SJCRH30 (cell line): ENCODE measurements around the gene NEDD4L. TPM values are rescaled to one million over a fixed set of nuclear protein-coding genes. Genes with fewer than 3 reads are reported as not detected.
"Not testable (repeated sequence)": the region's sequence is repeated elsewhere in the genome, so short reads cannot be mapped to it uniquely, and the experiment has no call there.

Experiments used
- DNase-seq, 2 experiments: peaks; one replicate each; pipeline ENCODE4 v3.0.0-alpha.2; 2015 to 2020
- H3K27ac ChIP-seq: fragments of 250-450 bp; sonication (Bioruptor Pico); 2 replicates; pipeline ENCODE4 v1.5.1; 2020; ENCODE audit warnings: mild to moderate bottlenecking, moderate library complexity
- H3K27me3 ChIP-seq: fragments of 250-450 bp; sonication (Bioruptor Pico); 2 replicates; pipeline ENCODE4 v1.5.1; 2020; ENCODE audit warnings: mild to moderate bottlenecking, moderate library complexity
- H3K36me3 ChIP-seq: fragments of 250-450 bp; sonication (Bioruptor Pico); 2 replicates; pipeline ENCODE4 v1.5.1; 2020; ENCODE audit warnings: mild to moderate bottlenecking, moderate library complexity
- H3K4me1 ChIP-seq: fragments of 250-450 bp; sonication (Bioruptor Pico); 2 replicates; pipeline ENCODE4 v1.5.1; 2020; ENCODE audit warnings: mild to moderate bottlenecking, moderate library complexity
- H3K4me3 ChIP-seq: fragments of 250-450 bp; sonication (Bioruptor Pico); 2 replicates; pipeline ENCODE4 v1.5.1; 2020; ENCODE audit warnings: mild to moderate bottlenecking, moderate library complexity
- H3K9me3 ChIP-seq: fragments of 250-450 bp; sonication (Bioruptor Pico); replicated peaks from 2 replicates; pipeline ENCODE4 v1.5.1; 2020; ENCODE audit warnings: mild to moderate bottlenecking, moderate library complexity
- total RNA-seq: library from RNA; depleted of rRNA; stranded (reverse); fragments of >200 nt; shearing (Covaris generic); gene quantifications from 2 replicates; pipeline ENCODE4 v1.2.3, GENCODE V29; 2014

The NEDD4L gene
- total RNA-seq, 1 experiment from 2014 or later = 29.3 TPM

GRCh38 chr18:58375051-58375450 is 331.0 kb downstream of the NEDD4L start:
- Histone ChIP-seq H3K27me3 (no peaks in the 10 kb centered on the region), H3K4me3 (no peak overlapping the region), H3K36me3 (peaks cover 19% of the 10 kb centered on the region), H3K27ac (no peak overlapping the region), H3K9me3 (no peaks in the 10 kb centered on the region), H3K4me1 (no peaks in the 10 kb centered on the region)
- no peak for DNase-seq

GRCh38 chr18:58378411-58379379 is 334.7 kb downstream of the NEDD4L start:
- Histone ChIP-seq H3K27me3 (no peaks in the 10 kb centered on the region), H3K36me3 (peaks cover 15% of the 10 kb centered on the region), H3K4me3 (no peak overlapping the region)

GRCh38 chr18:58379443-58379842 is 335.4 kb downstream of the NEDD4L start:
- Histone ChIP-seq H3K36me3 (peaks cover 10% of the 10 kb centered on the region; the same call in 1 of the 2 replicates), H3K27ac (no peak overlapping the region)

More at GRCh38 chr18:58378411-58379379, 334.7 kb downstream of the NEDD4L start:
- Histone ChIP-seq H3K4me1 (no peaks in the 10 kb centered on the region), H3K27ac (no peak overlapping the region), H3K9me3 (no peaks in the 10 kb centered on the region)
- DNase-seq = no peak

GRCh38 chr18:58380113-58380512 is 336.1 kb downstream of the NEDD4L start:
- H3K36me3 ChIP-seq, H3K4me1 ChIP-seq, DNase-seq, H3K9me3 ChIP-seq, H3K27me3 ChIP-seq, H3K4me3 ChIP-seq, H3K27ac ChIP-seq: not testable (repeated sequence)

More at GRCh38 chr18:58379443-58379842, 335.4 kb downstream of the NEDD4L start:
- no peak for DNase-seq
- H3K4me3 ChIP-seq = no peak overlapping the region
- no peaks in the 10 kb centered on the region for H3K27me3 ChIP-seq
- no peaks in the 10 kb centered on the region for H3K4me1 ChIP-seq
- H3K9me3 ChIP-seq = no peaks in the 10 kb centered on the region

- no peak for DNase-seq
- H3K9me3 ChIP-seq = no peaks in the 10 kb centered on the region
- H3K27ac ChIP-seq = no peak overlapping the region
- no peak overlapping the region for H3K4me3 ChIP-seq
- no peaks in the 10 kb centered on the region for H3K27me3 ChIP-seq
- H3K36me3 ChIP-seq = no peaks in the 10 kb centered on the region
- H3K4me1 ChIP-seq = no peaks in the 10 kb centered on the region
These were observed 337.8 kb downstream of the NEDD4L start for GRCh38 chr18:58381676-58382411.

- Histone ChIP-seq H3K4me1 (no peaks in the 10 kb centered on the region), H3K36me3 (no peaks in the 10 kb centered on the region), H3K27ac (no peak overlapping the region), H3K4me3 (no peak overlapping the region), H3K27me3 (no peaks in the 10 kb centered on the region), H3K9me3 (no peaks in the 10 kb centered on the region)
- DNase-seq = no peak
These were observed 338.4 kb downstream of the NEDD4L start for GRCh38 chr18:58382446-58382845.

GRCh38 chr18:58385472-58385871 is 341.4 kb downstream of the NEDD4L start:
- Histone ChIP-seq H3K9me3 (no peaks in the 10 kb centered on the region), H3K36me3 (peaks cover 5% of the 10 kb centered on the region), H3K4me1 (peaks cover 13% of the 10 kb centered on the region), H3K27ac (no peak overlapping the region), H3K4me3 (no peak overlapping the region), H3K27me3 (no peaks in the 10 kb centered on the region)
- no peak for DNase-seq

GRCh38 chr18:58386780-58387179 is 342.8 kb downstream of the NEDD4L start:
- Histone ChIP-seq H3K27me3 (no peaks in the 10 kb centered on the region), H3K4me3 (no peak overlapping the region), H3K9me3 (no peaks in the 10 kb centered on the region), H3K36me3 (peaks cover 5% of the 10 kb centered on the region), H3K27ac (no peak overlapping the region), H3K4me1 (peaks cover 25% of the 10 kb centered on the region)
- DNase-seq = no peak

- no peak overlapping the region for H3K4me3 ChIP-seq
- H3K4me1 ChIP-seq = peaks cover 29% of the 10 kb centered on the region
- H3K9me3 ChIP-seq = no peaks in the 10 kb centered on the region
- peaks cover 5% of the 10 kb centered on the region for H3K36me3 ChIP-seq
- H3K27me3 ChIP-seq = no peaks in the 10 kb centered on the region
- DNase-seq = no peak
- no peak overlapping the region for H3K27ac ChIP-seq
These were observed 343.7 kb downstream of the NEDD4L start for GRCh38 chr18:58387716-58388115.

GRCh38 chr18:58388736-58389135 is 344.7 kb downstream of the NEDD4L start:
- no peak overlapping the region for H3K27ac ChIP-seq

GRCh38 chr18:58389745-58390144 is 345.7 kb downstream of the NEDD4L start:
- Histone ChIP-seq H3K36me3 (peaks cover 13% of the 10 kb centered on the region), H3K27ac (peak overlapping the region; percentile 70), H3K4me3 (no peak overlapping the region)

More at GRCh38 chr18:58388736-58389135, 344.7 kb downstream of the NEDD4L start:
- H3K4me3 ChIP-seq = no peak overlapping the region
- H3K36me3 ChIP-seq = peaks cover 5% of the 10 kb centered on the region
- H3K27me3 ChIP-seq = no peaks in the 10 kb centered on the region
- DNase-seq = peak; percentile 30 to 61
- H3K4me1 ChIP-seq = peaks cover 29% of the 10 kb centered on the region
- no peaks in the 10 kb centered on the region for H3K9me3 ChIP-seq

GRCh38 chr18:58390399-58390798 is 346.4 kb downstream of the NEDD4L start:
- Histone ChIP-seq H3K36me3 (peaks cover 13% of the 10 kb centered on the region), H3K27me3 (no peaks in the 10 kb centered on the region)
- DNase-seq = peak; percentile 79 to 84

More at GRCh38 chr18:58389745-58390144, 345.7 kb downstream of the NEDD4L start:
- DNase-seq = no peak
- Histone ChIP-seq H3K9me3 (no peaks in the 10 kb centered on the region), H3K4me1 (peaks cover 29% of the 10 kb centered on the region), H3K27me3 (no peaks in the 10 kb centered on the region)

GRCh38 chr18:58391231-58391825 is 347.3 kb downstream of the NEDD4L start:
- H3K4me1 ChIP-seq = peaks cover 29% of the 10 kb centered on the region
- DNase-seq = peak; percentile 50 to 81

More at GRCh38 chr18:58390399-58390798, 346.4 kb downstream of the NEDD4L start:
- H3K4me3 ChIP-seq = no peak overlapping the region
- H3K4me1 ChIP-seq = peaks cover 29% of the 10 kb centered on the region
- H3K27ac ChIP-seq = peak overlapping the region; percentile 70
- no peaks in the 10 kb centered on the region for H3K9me3 ChIP-seq

GRCh38 chr18:58391932-58392323 is 347.9 kb downstream of the NEDD4L start:
- Histone ChIP-seq H3K9me3 (no peaks in the 10 kb centered on the region), H3K27ac (peak overlapping the region; percentile 70), H3K36me3 (peaks cover 13% of the 10 kb centered on the region), H3K4me3 (no peak overlapping the region), H3K27me3 (no peaks in the 10 kb centered on the region), H3K4me1 (peaks cover 29% of the 10 kb centered on the region)
- DNase-seq = no peak

More at GRCh38 chr18:58391231-58391825, 347.3 kb downstream of the NEDD4L start:
- Histone ChIP-seq H3K9me3 (no peaks in the 10 kb centered on the region), H3K36me3 (peaks cover 13% of the 10 kb centered on the region), H3K27me3 (no peaks in the 10 kb centered on the region), H3K27ac (peak overlapping the region; percentile 70), H3K4me3 (no peak overlapping the region)
